Endodermal cell (in vitro differentiated cells): Measurements from ENCODE around the gene LHX3. TPM values are rescaled to one million over a fixed set of nuclear protein-coding genes. Genes with fewer than 3 reads are reported as not detected.

Experiments
- DNase-seq: peaks from one replicate; pipeline ENCODE4 v3.0.0-alpha.2; 2017
- H3K27ac ChIP-seq: 2 replicates; pipeline ENCODE4 v1.5.1; 2013; ENCODE audit warnings: mild to moderate bottlenecking, low read depth, low read length, moderate library complexity
- H3K27me3 ChIP-seq: 2 replicates; pipeline ENCODE4 v1.6.1; 2013; ENCODE audit warnings: mild to moderate bottlenecking, low read length, moderate library complexity; ENCODE audit not compliant: insufficient read depth, control insufficient read depth, poor library complexity, severe bottlenecking
- H3K36me3 ChIP-seq: 2 replicates; pipeline ENCODE4 v1.7.0; 2013; ENCODE audit warnings: mild to moderate bottlenecking, low read length, moderate library complexity; ENCODE audit not compliant: control insufficient read depth, insufficient read depth
- H3K4me1 ChIP-seq: one replicate; pipeline ENCODE4 v1.7.0; 2013; ENCODE audit warnings: low read length; ENCODE audit not compliant: control insufficient read depth, insufficient read depth
- H3K4me3 ChIP-seq: 2 replicates; pipeline ENCODE4 v1.5.1; 2013; ENCODE audit warnings: mild to moderate bottlenecking, low read length, moderate library complexity
- H3K9ac ChIP-seq: 2 replicates; pipeline ENCODE4 v1.6.1; 2013; ENCODE audit warnings: mild to moderate bottlenecking, low read length, moderate library complexity; ENCODE audit not compliant: poor library complexity, severe bottlenecking; ENCODE audit errors: extremely low read depth
- H3K9me3 ChIP-seq: 2 replicates; pipeline ENCODE4 v1.6.1; 2013; ENCODE audit warnings: mild to moderate bottlenecking, low read length, moderate library complexity; ENCODE audit not compliant: control insufficient read depth
- H3K27ac Mint-ChIP-seq: 2 replicates; pipeline ENCODE4 v1.8.0; 2020; ENCODE audit warnings: mixed read lengths
- H3K27me3 Mint-ChIP-seq: 2 replicates; pipeline ENCODE4 v1.8.0; 2021; ENCODE audit warnings: mild to moderate bottlenecking, mixed read lengths; ENCODE audit not compliant: insufficient read depth
- H3K36me3 Mint-ChIP-seq: 2 replicates; pipeline ENCODE4 v1.8.0; 2020; ENCODE audit warnings: low read depth, mixed read lengths
- H3K4me1 Mint-ChIP-seq: 2 replicates; pipeline ENCODE4 v1.8.0; 2020; ENCODE audit warnings: mixed read lengths
- H3K4me3 Mint-ChIP-seq: 2 replicates; pipeline ENCODE4 v1.8.0; 2020; ENCODE audit warnings: mild to moderate bottlenecking, moderate library complexity, mixed read lengths
- H3K9me3 Mint-ChIP-seq: 2 replicates; pipeline ENCODE4 v1.8.0; 2020; ENCODE audit warnings: mild to moderate bottlenecking, mixed read lengths
- CTCF ChIP-seq: fragments of 200-600 bp; sonication (generic); conservative IDR thresholded peaks from 2 replicates; pipeline ENCODE4 v1.5.0; 2021; ENCODE audit warnings: antibody characterized with exemption, mild to moderate bottlenecking
- WGBS, 2 experiments: methylation state at CpG; one replicate each; pipeline versions ENCODE4 v1.1.5 to v1.1.7; 2013; ENCODE audit warnings: missing lambda C conversion rate in 2 of 2, mixed read lengths in 1 of 2; ENCODE audit not compliant: insufficient coverage in 1 of 2, insufficient read length in 1 of 2; 5-methylcytosine and 5-hydroxymethylcytosine counted together
- total RNA-seq, 2 donors: library from RNA; stranded (reverse); fragmentation: NEBNext Ultra II Directional in 1 of 2; extraction: Animal tissue kit (Norgen Biotek cat#: 25700) in 1 of 2; gene quantifications; 2 replicates in 1 of 2; 3 replicates in 1 of 2; pipeline ENCODE4 v1.2.1, GENCODE V29; 2021

The LHX3 gene
- total RNA-seq, 2 donors from 2014 or later = not detected

- Mint-ChIP-seq H3K4me3 (no peak overlapping the region), H3K36me3 (no peaks in the 10 kb centered on the region), H3K4me1 (peaks cover 17% of the 10 kb centered on the region), H3K27ac (no peak overlapping the region), H3K27me3 (no peaks in the 10 kb centered on the region), H3K9me3 (no peaks in the 10 kb centered on the region)
- no peaks in the 10 kb centered on the region for H3K9me3 ChIP-seq
- WGBS, 2 experiments = 92 to 93% methylated on average over 13 to 14 of the region's 14 CpGs
- H3K27me3 ChIP-seq = no peaks in the 10 kb centered on the region
- no peaks in the 10 kb centered on the region for H3K36me3 ChIP-seq
- peaks cover 12% of the 10 kb centered on the region for H3K4me1 ChIP-seq
- DNase-seq = no peak
- no peak overlapping the region for H3K27ac ChIP-seq
- H3K9ac ChIP-seq = no peak overlapping the region
- H3K4me3 ChIP-seq = no peak overlapping the region
- no peak for TF ChIP-seq CTCF
Measured at GRCh38 chr9:136177224-136177623, 27.7 kb downstream of the LHX3 start.

GRCh38 chr9:136175616-136176197 is 29.2 kb downstream of the LHX3 start:
- Histone ChIP-seq H3K9me3 (no peaks in the 10 kb centered on the region), H3K4me1 (peaks cover 21% of the 10 kb centered on the region), H3K4me3 (no peak overlapping the region), H3K27me3 (no peaks in the 10 kb centered on the region), H3K9ac (no peak overlapping the region), H3K27ac (peak overlapping the region; percentile 76), H3K36me3 (no peaks in the 10 kb centered on the region)
- Mint-ChIP-seq H3K9me3 (no peaks in the 10 kb centered on the region), H3K27me3 (no peaks in the 10 kb centered on the region), H3K27ac (no peak overlapping the region), H3K36me3 (no peaks in the 10 kb centered on the region), H3K4me1 (peaks cover 31% of the 10 kb centered on the region), H3K4me3 (no peak overlapping the region)
- no peak for TF ChIP-seq CTCF
- no peak for DNase-seq
- WGBS, 2 experiments = 83 to 87% methylated on average over 7 to 12 of the region's 12 CpGs

- H3K9ac ChIP-seq = no peak overlapping the region
- no peak overlapping the region for H3K27ac Mint-ChIP-seq
- peak; percentile 25 for TF ChIP-seq CTCF
- no peak overlapping the region for H3K4me3 ChIP-seq
- no peaks in the 10 kb centered on the region for H3K9me3 Mint-ChIP-seq
- H3K27ac ChIP-seq = peak overlapping the region; percentile 76
- H3K27me3 Mint-ChIP-seq = no peaks in the 10 kb centered on the region
- H3K9me3 ChIP-seq = no peaks in the 10 kb centered on the region
- peaks cover 31% of the 10 kb centered on the region for H3K4me1 Mint-ChIP-seq
- no peaks in the 10 kb centered on the region for H3K36me3 ChIP-seq
- DNase-seq = no peak
- H3K36me3 Mint-ChIP-seq = no peaks in the 10 kb centered on the region
- no peaks in the 10 kb centered on the region for H3K27me3 ChIP-seq
- H3K4me3 Mint-ChIP-seq = no peak overlapping the region
- WGBS, 2 experiments = 71 to 80% methylated on average over 6 to 8 of the region's 8 CpGs
- peaks cover 21% of the 10 kb centered on the region for H3K4me1 ChIP-seq
Measured at GRCh38 chr9:136174779-136175615, 29.9 kb downstream of the LHX3 start.
